WTC11 (cell line): Measurements from ENCODE around the gene SNX24. TPM values are rescaled to one million over a fixed set of nuclear protein-coding genes. Genes with fewer than 3 reads are reported as not detected.

Experiments used
- ATAC-seq: fragments of 200-7000 bp; cut with Tn5 transposase; 2 replicates; pipeline ENCODE4 v1.10.0; 2021; ENCODE audit warnings: mild to moderate bottlenecking, moderate library complexity
- CTCF ChIA-PET: fragments of 300-600 bp; sonication (Branson Sonifier 250); formaldehyde crosslinking; loops from one replicate; lab custom pipeline; 2021; ENCODE audit warnings: antibody characterized with exemption; lab: Charles Lee
- POLR2A ChIA-PET: fragments of 350-600 bp; sonication (Branson Sonifier 250); formaldehyde crosslinking; loops from one replicate; lab custom pipeline; 2021; ENCODE audit warnings: antibody characterized with exemption; lab: Charles Lee
- DNase-seq: peaks from one replicate; pipeline ENCODE4 v3.0.0; 2021; ENCODE audit warnings: low spot score
- H3K27ac Mint-ChIP-seq: 2 replicates; pipeline ENCODE4 v1.8.0; 2021; ENCODE audit warnings: mixed read lengths
- H3K27me3 Mint-ChIP-seq: 2 replicates; pipeline ENCODE4 v1.8.0; 2021; ENCODE audit warnings: low read depth, mild to moderate bottlenecking, moderate library complexity, mixed read lengths
- H3K36me3 Mint-ChIP-seq: 2 replicates; pipeline ENCODE4 v1.8.0; 2021; ENCODE audit warnings: mixed read lengths
- H3K4me1 Mint-ChIP-seq: 2 replicates; pipeline ENCODE4 v1.8.0; 2022; ENCODE audit warnings: mixed read lengths
- H3K4me3 Mint-ChIP-seq: 2 replicates; pipeline ENCODE4 v1.8.0; 2021; ENCODE audit warnings: mild to moderate bottlenecking, moderate library complexity, mixed read lengths
- H3K9me3 Mint-ChIP-seq: 2 replicates; pipeline ENCODE4 v1.8.0; 2021; ENCODE audit warnings: mixed read lengths
- ATF3 ChIP-seq: sonication (generic); formaldehyde crosslinking; conservative IDR thresholded peaks from 2 replicates; pipeline ENCODE4 v1.8.1; 2022; ENCODE audit warnings: mild to moderate bottlenecking, missing genetic modification reagents
- CREM ChIP-seq: sonication (generic); formaldehyde crosslinking; IDR thresholded peaks from 2 replicates; pipeline ENCODE4 v1.8.1; 2022; ENCODE audit warnings: mild to moderate bottlenecking, missing genetic modification reagents, moderate library complexity
- EMX1 ChIP-seq: fragments of 250-450 bp; sonication (Bioruptor Pico); IDR thresholded peaks from 2 replicates; pipeline ENCODE4 v1.8.0; 2021; ENCODE audit warnings: mild to moderate bottlenecking
- GRHL2 ChIP-seq: fragments of 250-450 bp; sonication (Bioruptor Pico); IDR thresholded peaks from 2 replicates; pipeline ENCODE4 v1.8.0; 2022; ENCODE audit warnings: mild to moderate bottlenecking, moderate library complexity; ENCODE audit not compliant: insufficient replicate concordance, severe bottlenecking
- JAZF1 ChIP-seq: fragments of 250-450 bp; sonication (Bioruptor Pico); IDR thresholded peaks from 2 replicates; pipeline ENCODE4 v1.9.0; 2021; ENCODE audit warnings: moderate library complexity, mild to moderate bottlenecking, inconsistent platforms
- KAT7 ChIP-seq: sonication (generic); formaldehyde crosslinking; IDR thresholded peaks from 2 replicates; pipeline ENCODE4 v1.8.1; 2023; ENCODE audit warnings: missing genetic modification reagents, mild to moderate bottlenecking, borderline replicate concordance
- MLX ChIP-seq: sonication (generic); formaldehyde crosslinking; IDR thresholded peaks from 2 replicates; pipeline ENCODE4 v1.8.1; 2023; ENCODE audit warnings: mild to moderate bottlenecking, missing genetic modification reagents, moderate library complexity
- OVOL2 ChIP-seq: fragments of 250-450 bp; sonication (Bioruptor Pico); IDR thresholded peaks from 2 replicates; pipeline ENCODE4 v1.9.0; 2021; ENCODE audit warnings: mild to moderate bottlenecking, borderline replicate concordance
- STAT6 ChIP-seq: sonication (generic); formaldehyde crosslinking; conservative IDR thresholded peaks from 2 replicates; pipeline ENCODE4 v1.8.1; 2023; ENCODE audit warnings: mild to moderate bottlenecking, low read depth, missing genetic modification reagents, moderate library complexity
- TCF7 ChIP-seq: sonication (generic); formaldehyde crosslinking; IDR thresholded peaks from 2 replicates; pipeline ENCODE4 v1.8.0; 2022; ENCODE audit warnings: mild to moderate bottlenecking, low read depth, missing genetic modification reagents, moderate library complexity
- TP53 ChIP-seq: sonication (generic); formaldehyde crosslinking; IDR thresholded peaks from 2 replicates; pipeline ENCODE4 v1.8.1; 2023; ENCODE audit warnings: mild to moderate bottlenecking, missing genetic modification reagents
- total RNA-seq: library from RNA; stranded (reverse); gene quantifications from 3 replicates; pipeline ENCODE4 v1.2.3, GENCODE V29; 2021
- TF ChIP-seq, protein P1 (sequence below): fragments of 250-450 bp; sonication (Bioruptor Pico); IDR thresholded peaks from 2 replicates; pipeline ENCODE4 v1.8.0; 2021; ENCODE audit warnings: mild to moderate bottlenecking
- TF ChIP-seq, protein P2 (sequence below): sonication (generic); formaldehyde crosslinking; IDR thresholded peaks from 2 replicates; pipeline ENCODE4 v1.8.1; 2023; ENCODE audit warnings: mild to moderate bottlenecking, missing genetic modification reagents
- TF ChIP-seq, protein P3 (sequence below): sonication (generic); formaldehyde crosslinking; IDR thresholded peaks from 2 replicates; pipeline ENCODE4 v1.8.1; 2023; ENCODE audit warnings: mild to moderate bottlenecking, missing genetic modification reagents
- TF ChIP-seq, protein P4 (sequence below): fragments of 250-450 bp; sonication (Bioruptor Pico); IDR thresholded peaks from 2 replicates; pipeline ENCODE4 v1.9.0; 2021; ENCODE audit warnings: mild to moderate bottlenecking, borderline replicate concordance
- TF ChIP-seq, protein P5 (sequence below): fragments of 250-450 bp; sonication (Bioruptor Pico); IDR thresholded peaks from 2 replicates; pipeline ENCODE4 v1.9.0; 2021; ENCODE audit warnings: mild to moderate bottlenecking

Gene SNX24
- total RNA-seq, 1 experiment from 2014 or later: 15.5 TPM

DNA sequence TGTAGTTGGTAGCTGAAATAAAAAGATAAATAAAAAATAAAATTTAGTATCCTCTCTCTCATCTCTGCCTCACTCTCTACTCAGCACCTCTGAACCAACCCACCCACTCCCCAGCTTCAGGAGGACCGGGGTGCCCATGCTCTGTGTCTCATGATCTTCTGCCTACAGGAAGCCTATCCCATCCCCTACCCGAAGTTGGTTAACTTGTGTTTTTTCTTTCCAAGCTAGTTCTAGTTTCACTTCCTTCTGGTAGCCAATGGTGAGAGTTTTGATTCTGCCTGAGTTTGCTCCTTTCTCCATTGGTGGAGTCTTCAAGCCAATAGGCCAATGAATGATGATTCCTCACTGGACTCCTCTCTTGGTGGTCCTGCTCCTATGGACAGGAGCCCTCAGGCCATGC lies 32.1 kb downstream of the SNX24 start:
- H3K36me3 Mint-ChIP-seq: no peaks in the 10 kb centered on the region
- DNase-seq: no peak
- TF ChIP-seq, protein P1, sequence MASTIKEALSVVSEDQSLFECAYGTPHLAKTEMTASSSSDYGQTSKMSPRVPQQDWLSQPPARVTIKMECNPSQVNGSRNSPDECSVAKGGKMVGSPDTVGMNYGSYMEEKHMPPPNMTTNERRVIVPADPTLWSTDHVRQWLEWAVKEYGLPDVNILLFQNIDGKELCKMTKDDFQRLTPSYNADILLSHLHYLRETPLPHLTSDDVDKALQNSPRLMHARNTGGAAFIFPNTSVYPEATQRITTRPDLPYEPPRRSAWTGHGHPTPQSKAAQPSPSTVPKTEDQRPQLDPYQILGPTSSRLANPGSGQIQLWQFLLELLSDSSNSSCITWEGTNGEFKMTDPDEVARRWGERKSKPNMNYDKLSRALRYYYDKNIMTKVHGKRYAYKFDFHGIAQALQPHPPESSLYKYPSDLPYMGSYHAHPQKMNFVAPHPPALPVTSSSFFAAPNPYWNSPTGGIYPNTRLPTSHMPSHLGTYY (CRISPR knock-in tag): no peak
- no peak for TF ChIP-seq OVOL2 (CRISPR knock-in tag)
- TF ChIP-seq, protein P2, sequence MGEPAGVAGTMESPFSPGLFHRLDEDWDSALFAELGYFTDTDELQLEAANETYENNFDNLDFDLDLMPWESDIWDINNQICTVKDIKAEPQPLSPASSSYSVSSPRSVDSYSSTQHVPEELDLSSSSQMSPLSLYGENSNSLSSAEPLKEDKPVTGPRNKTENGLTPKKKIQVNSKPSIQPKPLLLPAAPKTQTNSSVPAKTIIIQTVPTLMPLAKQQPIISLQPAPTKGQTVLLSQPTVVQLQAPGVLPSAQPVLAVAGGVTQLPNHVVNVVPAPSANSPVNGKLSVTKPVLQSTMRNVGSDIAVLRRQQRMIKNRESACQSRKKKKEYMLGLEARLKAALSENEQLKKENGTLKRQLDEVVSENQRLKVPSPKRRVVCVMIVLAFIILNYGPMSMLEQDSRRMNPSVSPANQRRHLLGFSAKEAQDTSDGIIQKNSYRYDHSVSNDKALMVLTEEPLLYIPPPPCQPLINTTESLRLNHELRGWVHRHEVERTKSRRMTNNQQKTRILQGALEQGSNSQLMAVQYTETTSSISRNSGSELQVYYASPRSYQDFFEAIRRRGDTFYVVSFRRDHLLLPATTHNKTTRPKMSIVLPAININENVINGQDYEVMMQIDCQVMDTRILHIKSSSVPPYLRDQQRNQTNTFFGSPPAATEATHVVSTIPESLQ (CRISPR knock-in tag): no peak
- TF ChIP-seq, all 79 proteins: peak for 0
- Mint-ChIP-seq H3K27me3 (no peaks in the 10 kb centered on the region), H3K4me1 (no peaks in the 10 kb centered on the region), H3K4me3 (no peak overlapping the region), H3K9me3 (no peaks in the 10 kb centered on the region; the same call in 1 of the 2 replicates), H3K27ac (no peak overlapping the region)
- no peak for ATAC-seq
- ChIA-PET POLR2A (no interaction called here), CTCF (no interaction called here)

GRCh38 chr5:122879076-122879475 lies 33.7 kb downstream of the SNX24 start:
- no peak overlapping the region for H3K4me3 Mint-ChIP-seq
- H3K27ac Mint-ChIP-seq: no peak overlapping the region
- no peaks in the 10 kb centered on the region for H3K27me3 Mint-ChIP-seq
- CTCF ChIA-PET: interaction anchor here (0.6 to 1.3 kb wide), 2 partner anchors 175 to 363 kb away, joined by 3 read pairs; no protein-coding TSS in a partner anchor
- H3K4me1 Mint-ChIP-seq: no peaks in the 10 kb centered on the region
- H3K9me3 Mint-ChIP-seq: no peaks in the 10 kb centered on the region; the same call in 1 of the 2 replicates
- DNase-seq: no peak
- no peaks in the 10 kb centered on the region for H3K36me3 Mint-ChIP-seq
- ATAC-seq: no peak
- POLR2A ChIA-PET: interaction anchor here (0.6 kb wide), 1 partner anchor 35 kb away, joined by 3 read pairs; no protein-coding TSS in a partner anchor
- TF ChIP-seq, protein P3, sequence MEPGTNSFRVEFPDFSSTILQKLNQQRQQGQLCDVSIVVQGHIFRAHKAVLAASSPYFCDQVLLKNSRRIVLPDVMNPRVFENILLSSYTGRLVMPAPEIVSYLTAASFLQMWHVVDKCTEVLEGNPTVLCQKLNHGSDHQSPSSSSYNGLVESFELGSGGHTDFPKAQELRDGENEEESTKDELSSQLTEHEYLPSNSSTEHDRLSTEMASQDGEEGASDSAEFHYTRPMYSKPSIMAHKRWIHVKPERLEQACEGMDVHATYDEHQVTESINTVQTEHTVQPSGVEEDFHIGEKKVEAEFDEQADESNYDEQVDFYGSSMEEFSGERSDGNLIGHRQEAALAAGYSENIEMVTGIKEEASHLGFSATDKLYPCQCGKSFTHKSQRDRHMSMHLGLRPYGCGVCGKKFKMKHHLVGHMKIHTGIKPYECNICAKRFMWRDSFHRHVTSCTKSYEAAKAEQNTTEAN (CRISPR knock-in tag): no peak
- no peak for TF ChIP-seq JAZF1
- TF ChIP-seq, protein P4, sequence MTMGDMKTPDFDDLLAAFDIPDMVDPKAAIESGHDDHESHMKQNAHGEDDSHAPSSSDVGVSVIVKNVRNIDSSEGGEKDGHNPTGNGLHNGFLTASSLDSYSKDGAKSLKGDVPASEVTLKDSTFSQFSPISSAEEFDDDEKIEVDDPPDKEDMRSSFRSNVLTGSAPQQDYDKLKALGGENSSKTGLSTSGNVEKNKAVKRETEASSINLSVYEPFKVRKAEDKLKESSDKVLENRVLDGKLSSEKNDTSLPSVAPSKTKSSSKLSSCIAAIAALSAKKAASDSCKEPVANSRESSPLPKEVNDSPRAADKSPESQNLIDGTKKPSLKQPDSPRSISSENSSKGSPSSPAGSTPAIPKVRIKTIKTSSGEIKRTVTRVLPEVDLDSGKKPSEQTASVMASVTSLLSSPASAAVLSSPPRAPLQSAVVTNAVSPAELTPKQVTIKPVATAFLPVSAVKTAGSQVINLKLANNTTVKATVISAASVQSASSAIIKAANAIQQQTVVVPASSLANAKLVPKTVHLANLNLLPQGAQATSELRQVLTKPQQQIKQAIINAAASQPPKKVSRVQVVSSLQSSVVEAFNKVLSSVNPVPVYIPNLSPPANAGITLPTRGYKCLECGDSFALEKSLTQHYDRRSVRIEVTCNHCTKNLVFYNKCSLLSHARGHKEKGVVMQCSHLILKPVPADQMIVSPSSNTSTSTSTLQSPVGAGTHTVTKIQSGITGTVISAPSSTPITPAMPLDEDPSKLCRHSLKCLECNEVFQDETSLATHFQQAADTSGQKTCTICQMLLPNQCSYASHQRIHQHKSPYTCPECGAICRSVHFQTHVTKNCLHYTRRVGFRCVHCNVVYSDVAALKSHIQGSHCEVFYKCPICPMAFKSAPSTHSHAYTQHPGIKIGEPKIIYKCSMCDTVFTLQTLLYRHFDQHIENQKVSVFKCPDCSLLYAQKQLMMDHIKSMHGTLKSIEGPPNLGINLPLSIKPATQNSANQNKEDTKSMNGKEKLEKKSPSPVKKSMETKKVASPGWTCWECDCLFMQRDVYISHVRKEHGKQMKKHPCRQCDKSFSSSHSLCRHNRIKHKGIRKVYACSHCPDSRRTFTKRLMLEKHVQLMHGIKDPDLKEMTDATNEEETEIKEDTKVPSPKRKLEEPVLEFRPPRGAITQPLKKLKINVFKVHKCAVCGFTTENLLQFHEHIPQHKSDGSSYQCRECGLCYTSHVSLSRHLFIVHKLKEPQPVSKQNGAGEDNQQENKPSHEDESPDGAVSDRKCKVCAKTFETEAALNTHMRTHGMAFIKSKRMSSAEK (CRISPR knock-in tag): no peak
- TF ChIP-seq STAT6 (CRISPR knock-in tag): no peak
- TF ChIP-seq, protein P2 (CRISPR knock-in tag): no peak
- TF ChIP-seq CREM: no peak
- TF ChIP-seq TP53 (CRISPR knock-in tag): no peak
- TF ChIP-seq EMX1 (CRISPR knock-in tag): no peak
- TF ChIP-seq MLX (CRISPR knock-in tag): no peak
- TF ChIP-seq, protein P5, sequence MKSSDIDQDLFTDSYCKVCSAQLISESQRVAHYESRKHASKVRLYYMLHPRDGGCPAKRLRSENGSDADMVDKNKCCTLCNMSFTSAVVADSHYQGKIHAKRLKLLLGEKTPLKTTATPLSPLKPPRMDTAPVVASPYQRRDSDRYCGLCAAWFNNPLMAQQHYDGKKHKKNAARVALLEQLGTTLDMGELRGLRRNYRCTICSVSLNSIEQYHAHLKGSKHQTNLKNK (CRISPR knock-in tag): no peak
- no peak for TF ChIP-seq TCF7 (CRISPR knock-in tag)
- no peak for TF ChIP-seq KAT7
- no peak for TF ChIP-seq ATF3 (CRISPR knock-in tag)
- no peak for TF ChIP-seq GRHL2
